Thyroid gland (tissue), 4 donors: ENCODE results near the gene SCUBE3.

Experiments
- CTCF ChIP-seq, 6 experiments: fragments of 200-600 bp in 3 of 6; fragments of 450-650 bp in 3 of 6; sonication (generic) in 3 of 6; IDR thresholded peaks; one replicate each; pipeline ENCODE4 v1.5.1; 2016 to 2019; ENCODE audit warnings: antibody characterized with exemption in 6 of 6, mild to moderate bottlenecking in 2 of 6, inconsistent platforms in 1 of 6, moderate library complexity in 1 of 6
- POLR2A ChIP-seq, 2 donors: fragments of 450-650 bp; IDR thresholded peaks; one replicate each; pipeline ENCODE4 v1.6.1; 2017; ENCODE audit warnings: antibody characterized with exemption in 2 of 2, mild to moderate bottlenecking in 2 of 2, moderate library complexity in 1 of 2

GRCh38 chr6:35185302-35185681 lies 28.5 kb upstream of the SCUBE3 start:
- TF ChIP-seq CTCF (IDR thresholded peaks at IDR 0.05) (no peak), POLR2A (IDR thresholded peaks at IDR 0.05) (no peak)
